Neural progenitor cell (in vitro differentiated cells): Measurements from ENCODE around the gene EID2B.

Experiments used
- CTCF ChIP-seq: fragments of 200-600 bp; sonication (generic); IDR thresholded peaks from 2 replicates; pipeline ENCODE4 v1.5.1; 2017; ENCODE audit warnings: antibody characterized with exemption, mild to moderate bottlenecking
- EZH2 ChIP-seq: fragments of 200-600 bp; sonication (generic); IDR thresholded peaks from 2 replicates; pipeline ENCODE4 v1.6.1; 2017; ENCODE audit warnings: antibody characterized with exemption, mild to moderate bottlenecking, moderate library complexity
- EZH2phosphoT487 ChIP-seq: fragments of 200-600 bp; sonication (generic); IDR thresholded peaks from 2 replicates; pipeline ENCODE4 v1.6.1; 2017; ENCODE audit warnings: antibody characterized with exemption

- TF ChIP-seq CTCF (no peak), EZH2phosphoT487 (no peak), EZH2 (no peak)
Measured at GRCh38 chr19:39518975-39519374, 13.7 kb downstream of the EID2B start.
